ENCODE results near the gene AKT1. TPM values are rescaled to one million over a fixed set of nuclear protein-coding genes. Genes with fewer than 3 reads are reported as not detected.

Gene AKT1
- 137 and 141 TPM in 2 replicates for total RNA-seq

GRCh38 chr14:104794993-104795780 is at the start of gene AKT1:
AKT1 (minus strand) TSS chr14:104795748; CDS start chr14:104792643, 3,105 bp downstream.

DNA sequence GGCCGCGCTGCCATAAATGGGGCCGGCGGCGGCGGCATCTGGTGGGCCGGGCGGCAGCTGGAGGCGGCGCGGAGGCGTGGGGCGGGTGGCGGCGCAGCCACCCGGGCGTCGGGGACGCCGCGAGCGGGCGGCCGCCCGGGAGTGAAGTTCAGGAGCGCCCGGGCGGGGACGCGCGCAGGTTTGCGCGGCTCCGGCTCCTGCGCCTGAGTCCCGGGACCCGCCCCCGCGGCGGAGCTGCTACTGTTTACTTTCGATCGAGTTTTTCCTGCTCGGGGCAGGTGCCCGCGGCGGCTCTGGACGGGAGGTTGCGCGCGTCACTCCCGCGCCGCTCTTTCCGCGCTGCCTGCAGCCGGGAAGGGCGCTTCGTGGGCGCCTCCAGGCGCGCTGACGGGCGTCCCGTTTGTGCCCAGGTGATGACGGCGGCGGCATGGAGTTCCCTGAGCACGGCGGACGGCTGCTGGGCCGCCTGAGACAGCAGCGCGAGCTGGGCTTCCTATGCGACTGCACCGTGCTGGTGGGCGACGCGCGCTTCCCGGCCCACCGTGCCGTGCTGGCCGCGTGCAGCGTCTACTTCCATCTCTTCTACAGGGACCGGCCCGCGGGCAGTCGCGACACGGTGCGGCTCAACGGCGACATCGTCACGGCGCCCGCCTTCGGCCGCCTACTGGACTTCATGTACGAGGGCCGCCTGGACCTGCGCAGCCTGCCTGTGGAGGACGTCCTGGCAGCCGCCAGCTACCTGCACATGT is 5.4 kb upstream of the AKT1 start, which contains the start of gene ZBTB42:
Gene ZBTB42, plus strand, starts transcription at position 331 of the 749 bp plus-strand sequence. Its CDS starts 97 bp downstream, at position 428.

DNA sequence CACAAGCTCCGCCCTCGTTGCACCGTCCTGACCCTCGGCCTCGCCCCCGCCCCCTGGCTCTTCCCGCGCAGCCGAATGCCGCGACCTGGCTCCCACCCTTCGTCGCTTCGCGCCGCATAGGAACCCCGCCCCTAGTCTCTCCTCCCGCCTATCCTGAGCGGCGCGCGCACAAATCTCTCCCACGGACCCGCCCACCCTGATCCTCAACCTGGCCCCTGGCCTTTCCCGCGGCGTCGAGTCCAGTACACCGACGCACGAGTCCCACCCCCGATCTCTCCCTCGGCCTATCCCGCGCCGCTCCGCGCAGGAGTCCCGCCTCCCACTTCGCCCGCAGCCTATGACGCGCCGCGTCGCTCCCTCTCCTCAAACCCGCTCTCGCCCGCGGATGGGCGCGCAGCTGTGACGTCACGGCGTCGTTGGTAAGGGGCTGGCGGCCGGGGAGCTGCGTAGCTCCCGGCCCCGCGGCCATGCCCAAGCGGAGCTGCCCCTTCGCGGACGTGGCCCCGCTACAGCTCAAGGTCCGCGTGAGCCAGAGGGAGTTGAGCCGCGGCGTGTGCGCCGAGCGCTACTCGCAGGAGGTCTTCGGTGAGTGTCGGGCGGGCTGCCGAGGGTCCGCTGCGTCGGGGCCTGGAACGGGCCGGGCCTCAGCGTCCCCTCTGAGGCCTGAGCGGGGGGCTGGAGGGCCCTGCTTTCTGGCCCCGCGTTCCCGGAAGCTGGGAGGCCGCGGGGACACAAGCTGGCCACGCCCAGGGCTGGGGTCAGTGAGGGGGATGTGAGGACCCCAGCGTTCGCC is 42.6 kb downstream of the AKT1 start, which contains the start of gene SIVA1:
Gene SIVA1, plus strand, starts transcription at position 413 of the 793 bp plus-strand sequence. Its CDS starts 55 bp downstream, at position 468.

DNA sequence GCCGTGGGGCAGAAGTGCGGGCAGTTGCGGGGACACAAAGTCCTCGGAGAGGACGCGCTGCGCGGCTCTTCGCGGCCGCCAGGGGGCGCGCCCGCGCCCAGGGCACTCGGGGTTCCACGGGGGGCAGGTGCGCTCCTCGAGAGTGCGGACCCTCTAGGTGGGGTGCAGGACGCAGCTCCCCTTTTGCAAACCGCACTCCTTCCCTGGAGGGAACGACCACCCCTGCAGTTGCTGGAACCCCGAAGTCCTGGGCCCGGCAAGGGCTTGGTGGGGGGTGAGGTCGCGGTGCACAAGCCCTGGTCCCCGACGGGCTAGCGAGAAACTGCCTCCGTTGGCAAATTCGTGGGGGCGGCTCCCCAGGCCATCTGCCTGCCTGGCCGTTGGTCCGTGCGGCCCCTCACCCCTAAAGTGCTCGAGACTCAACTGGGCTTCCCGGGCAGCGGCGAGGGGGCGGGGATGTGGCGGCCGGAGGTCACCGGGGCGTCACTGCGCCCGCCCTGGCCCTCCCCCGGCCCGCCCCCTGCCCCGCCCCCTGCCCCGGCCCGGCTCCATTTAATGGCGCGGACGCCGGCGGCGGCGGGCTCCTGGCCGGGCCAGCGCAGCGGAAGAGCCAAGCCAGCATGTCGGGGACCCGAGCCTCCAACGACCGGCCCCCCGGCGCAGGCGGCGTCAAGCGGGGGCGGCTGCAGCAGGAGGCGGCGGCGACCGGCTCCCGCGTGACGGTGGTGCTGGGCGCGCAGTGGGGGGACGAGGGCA is 71.7 kb downstream of the AKT1 start, which contains the start of gene ADSS1:
Gene ADSS1, plus strand, starts transcription at position 579 of the 756 bp plus-strand sequence. Its CDS starts 42 bp downstream, at position 621.

Other genes with a start within 250 kb of the AKT1 start
- not detected in 2 replicates for gene C14orf180, start 216.0 kb downstream of the AKT1 start, total RNA-seq
- gene TMEM179, start 191.0 kb downstream of the AKT1 start, total RNA-seq = 0.11 and 0.13 TPM in 2 replicates
- gene INF2, start 106.1 kb downstream of the AKT1 start, total RNA-seq = 60.8 and 64.6 TPM in 2 replicates
- 9.4 and 12.8 TPM in 2 replicates for gene ADSS1, start 71.5 kb downstream of the AKT1 start, total RNA-seq
- 63.8 and 68.6 TPM in 2 replicates for gene SIVA1, start 42.6 kb downstream of the AKT1 start, total RNA-seq
- 2.2 and 2.6 TPM in 2 replicates for gene ZBTB42, start 5.4 kb upstream of the AKT1 start, total RNA-seq
- 14.7 and 17.0 TPM in 2 replicates for gene CEP170B, start 69.5 kb upstream of the AKT1 start, total RNA-seq
- 0.11 and 0.13 TPM in 2 replicates for gene PLD4, start 129.1 kb upstream of the AKT1 start, total RNA-seq
- 138 and 152 TPM in 2 replicates for gene AHNAK2, start 182.6 kb upstream of the AKT1 start, total RNA-seq
- gene CLBA1, start 190.0 kb upstream of the AKT1 start, total RNA-seq = 8.1 and 9.8 TPM in 2 replicates
- gene CDCA4, start 225.3 kb upstream of the AKT1 start, total RNA-seq = 14.6 and 15.2 TPM in 2 replicates